ENCODE measurements around the gene KNOP1. TPM values are rescaled to one million over a fixed set of nuclear protein-coding genes. Genes with fewer than 3 reads are reported as not detected.
"Not testable (repeated sequence)": the region's sequence is repeated elsewhere in the genome, so short reads cannot be mapped to it uniquely, and the experiment has no call there.

KNOP1 gene
- total RNA-seq, 1 donor from 2014 or later, result 10.5 TPM

DNA sequence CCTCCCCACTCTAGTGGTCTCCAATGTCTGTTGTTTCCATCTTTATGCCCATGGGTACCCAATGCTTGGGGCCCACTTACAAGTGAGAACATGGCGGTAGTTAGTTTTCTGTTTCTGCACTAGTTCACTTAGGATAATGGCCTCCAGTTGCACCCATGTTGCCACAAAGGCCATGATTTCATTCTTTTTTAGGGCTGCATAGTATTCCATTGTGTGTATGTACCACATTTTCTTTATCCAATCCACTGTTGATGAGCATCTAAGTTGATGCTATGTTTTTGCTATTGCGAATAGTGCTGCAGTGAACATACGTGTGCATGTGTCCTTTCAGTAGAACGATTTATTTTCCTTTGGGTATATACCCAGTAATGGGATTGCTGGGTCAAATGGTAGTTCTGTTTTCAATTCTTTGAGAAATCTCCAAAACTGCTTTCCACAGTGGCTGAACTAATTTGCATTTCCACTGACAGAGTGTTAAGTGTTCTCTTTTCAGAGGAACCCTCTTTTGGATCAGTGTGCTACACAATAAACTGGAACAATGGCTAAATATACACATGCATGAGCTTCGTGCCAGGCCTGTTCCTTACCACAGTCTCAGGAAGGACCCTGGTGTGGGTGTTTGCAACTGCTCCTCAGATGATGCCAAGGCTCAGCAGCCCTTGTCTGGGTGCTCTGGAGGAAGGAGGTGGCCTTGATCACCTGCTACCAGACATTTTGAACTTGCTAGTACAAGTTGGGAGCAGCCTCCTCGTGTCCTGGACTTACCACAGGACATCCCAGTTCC lies 34.4 kb downstream of the KNOP1 start:
- no peak for DNase-seq (ENCODE audit: low read depth in 2 of 2)

DNA sequence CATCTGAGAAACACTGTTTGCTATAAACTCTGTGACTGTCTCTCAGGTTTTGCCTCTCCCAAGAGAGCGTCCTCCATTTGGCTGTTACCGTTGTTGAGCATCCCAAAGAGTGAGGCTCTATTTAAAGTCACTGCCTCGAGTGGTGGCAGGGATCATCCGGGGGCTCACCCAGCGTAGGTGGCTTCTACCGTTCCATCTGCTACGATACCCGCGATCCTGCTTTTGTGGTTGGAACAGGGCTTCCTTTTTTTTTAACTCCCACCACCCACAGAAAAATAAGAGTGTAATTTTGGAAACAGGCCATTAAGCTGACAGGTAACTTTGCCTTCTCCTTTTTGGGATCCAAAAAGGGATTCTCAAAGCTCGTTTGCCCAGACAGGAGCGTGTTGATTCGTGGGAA lies 36.4 kb downstream of the KNOP1 start:
- DNase-seq (ENCODE audit: low read depth in 2 of 2), result no peak

DNA sequence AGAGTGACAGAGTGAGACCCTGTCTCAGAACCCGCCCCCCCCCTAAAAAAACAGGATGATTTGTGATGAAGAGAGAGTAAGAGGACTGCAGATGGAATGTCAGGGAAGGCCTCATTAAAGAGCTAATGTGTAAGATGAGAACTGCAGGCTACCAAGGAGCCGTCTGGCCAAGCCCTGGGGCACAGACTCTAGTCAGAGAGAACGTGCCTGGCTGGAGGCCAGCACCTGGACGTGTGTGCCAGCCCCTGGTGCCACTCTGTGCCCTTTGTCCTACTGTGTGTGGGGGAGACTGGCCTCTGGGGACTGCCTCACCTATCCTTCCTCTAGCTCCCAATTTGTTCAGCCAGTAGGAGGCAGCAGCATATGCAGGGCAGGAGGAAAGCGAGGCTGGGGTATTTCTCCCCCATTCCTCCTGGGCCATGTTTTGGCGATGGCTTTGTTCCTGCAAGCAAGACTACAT lies 37.1 kb downstream of the KNOP1 start:
- DNase-seq (ENCODE audit: low read depth in 2 of 2), result peak in 1 of 2 donors; percentile 23

DNA sequence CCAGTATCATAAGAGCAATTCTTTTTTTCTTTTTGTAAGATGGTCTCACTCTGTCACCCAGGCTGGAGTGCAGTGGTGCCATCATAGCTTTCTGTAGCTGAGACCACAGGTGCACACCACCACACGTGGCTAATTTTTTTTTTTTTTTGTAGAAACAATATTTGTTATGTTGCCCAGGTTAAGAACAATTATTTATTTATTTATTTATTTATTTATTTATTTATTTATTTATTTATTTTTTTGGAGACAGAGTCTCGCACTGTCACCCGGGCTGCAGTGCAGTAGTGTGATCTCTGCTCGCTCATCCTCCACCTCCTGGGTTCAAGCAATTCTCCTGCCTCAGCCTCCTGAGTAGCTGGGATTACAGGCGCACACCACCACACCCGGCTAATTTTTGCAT lies 38.7 kb downstream of the KNOP1 start:
- DNase-seq (ENCODE audit: low read depth in 2 of 2), result not testable (repeated sequence)

DNA sequence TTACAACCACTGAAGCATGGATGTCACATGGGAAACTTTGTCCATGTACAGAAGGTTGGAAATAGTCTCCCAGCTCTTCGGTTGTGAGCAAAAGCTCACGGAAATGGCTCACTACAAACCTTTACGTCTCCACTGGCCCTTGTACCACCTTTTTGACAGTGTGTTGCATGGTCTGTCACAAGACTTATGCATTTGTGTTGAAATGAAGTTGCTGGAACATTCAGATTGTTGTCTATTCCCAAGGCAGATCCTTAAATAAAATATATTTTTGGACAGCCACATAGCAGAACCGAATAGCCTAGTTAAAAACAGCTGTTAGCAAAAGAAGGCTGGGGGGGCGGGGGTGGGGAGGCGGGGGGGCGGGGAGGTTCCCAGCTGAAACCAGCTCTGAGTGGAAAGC lies 39.2 kb downstream of the KNOP1 start:
- DNase-seq (ENCODE audit: low read depth in 2 of 2), result no peak

DNA sequence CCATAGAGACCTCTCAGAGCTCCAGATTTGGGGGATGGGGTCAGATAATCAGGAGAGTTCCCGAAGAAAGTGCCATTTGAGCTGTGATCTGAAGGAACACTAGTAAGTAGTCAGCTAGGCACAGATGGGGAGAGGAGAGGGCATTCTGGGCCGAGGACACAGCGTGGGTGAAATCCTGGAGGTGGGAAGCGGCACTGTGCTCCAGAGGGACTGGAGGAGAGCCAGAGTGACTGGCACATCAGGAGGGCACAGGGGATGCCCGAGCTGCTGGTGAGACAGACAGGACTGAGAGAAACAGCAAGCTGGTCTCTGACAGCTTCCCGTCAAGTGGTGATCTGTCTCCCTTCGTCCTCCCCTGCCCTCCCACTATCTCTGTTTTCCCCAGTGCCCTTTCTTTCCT lies 40.6 kb downstream of the KNOP1 start:
- DNase-seq (ENCODE audit: low read depth in 2 of 2), result no peak

DNA sequence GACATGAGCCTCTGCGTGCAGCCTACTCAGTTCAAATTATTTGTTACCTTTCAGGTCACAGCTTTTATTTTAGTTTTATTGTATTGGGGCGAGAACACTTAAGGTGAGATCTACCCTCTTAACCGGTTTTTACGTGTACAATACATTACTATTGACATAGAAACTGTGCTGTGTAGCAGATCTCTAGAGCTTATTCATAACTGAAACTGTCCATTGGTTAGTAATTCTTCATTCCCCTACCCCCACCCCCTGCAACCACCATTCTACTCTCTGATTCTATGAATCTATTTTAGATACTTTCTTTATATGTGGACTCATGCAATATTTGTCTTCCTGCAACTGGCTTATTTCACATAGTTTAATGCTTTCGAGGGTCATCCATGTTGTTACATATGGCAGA lies 43.5 kb downstream of the KNOP1 start:
- no peak for DNase-seq (ENCODE audit: low read depth in 2 of 2)

DNA sequence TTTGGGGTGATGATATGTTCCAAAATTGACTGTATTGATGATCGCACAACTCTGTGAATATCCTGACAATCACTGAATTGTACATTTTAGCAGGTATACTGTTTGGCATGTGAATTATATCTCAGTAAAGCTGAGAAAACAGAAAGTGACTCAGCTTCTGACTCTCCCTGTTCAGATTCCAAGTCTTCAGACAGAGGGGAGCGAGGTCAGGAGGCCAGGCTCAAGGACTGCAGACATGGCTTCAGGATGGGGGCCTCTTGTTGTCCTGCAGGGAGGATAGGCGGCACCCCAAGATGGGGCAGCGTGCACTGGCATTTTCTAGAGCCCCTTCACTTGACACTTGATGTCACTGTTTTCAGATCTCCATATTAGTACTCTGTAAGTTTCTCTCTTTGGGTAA lies 45.6 kb downstream of the KNOP1 start:
- peak in 1 of 2 donors; percentile 7 for DNase-seq (ENCODE audit: low read depth in 2 of 2)

DNA sequence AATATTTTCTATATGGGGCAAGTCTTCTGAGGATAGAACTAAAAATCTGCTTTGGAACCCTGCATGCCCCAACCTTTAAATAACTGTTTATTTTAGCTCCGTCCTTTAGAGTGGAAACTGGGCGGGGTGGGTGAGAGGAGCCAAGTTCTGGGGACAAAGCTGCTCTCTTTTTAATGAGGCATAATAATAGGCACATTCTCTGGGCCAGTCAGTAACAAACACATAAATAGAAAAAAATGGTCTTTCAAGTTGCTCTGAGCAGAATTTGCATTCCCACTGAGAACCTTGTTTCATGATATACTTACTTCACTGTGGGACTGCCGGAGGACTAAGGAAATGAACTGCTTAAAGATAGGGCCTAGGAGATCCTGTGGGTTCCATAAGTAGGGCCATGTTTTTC lies 51.5 kb downstream of the KNOP1 start:
- peak in 1 of 2 donors; percentile 27 for DNase-seq (ENCODE audit: low read depth in 2 of 2)

DNA sequence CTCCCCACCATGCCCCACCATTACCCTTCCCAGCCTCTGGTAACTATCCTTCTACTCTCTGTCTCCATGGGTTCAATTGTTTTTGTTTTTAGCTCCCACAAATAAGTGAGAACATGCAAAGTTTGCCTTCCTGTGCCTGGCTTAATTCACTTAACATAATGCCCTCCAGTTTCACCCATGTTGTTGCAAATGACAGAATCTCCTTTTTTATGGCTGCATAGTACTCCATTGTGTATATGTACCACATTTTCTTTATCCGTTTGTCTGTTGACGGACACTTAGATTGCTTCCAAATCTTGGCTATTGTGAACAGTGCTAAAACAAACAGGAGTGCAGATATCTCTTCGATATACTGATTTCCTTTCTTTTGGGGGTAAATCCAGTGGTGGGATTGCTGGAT lies 52.7 kb downstream of the KNOP1 start:
- not testable (repeated sequence) for DNase-seq (ENCODE audit: low read depth in 2 of 2)

DNA sequence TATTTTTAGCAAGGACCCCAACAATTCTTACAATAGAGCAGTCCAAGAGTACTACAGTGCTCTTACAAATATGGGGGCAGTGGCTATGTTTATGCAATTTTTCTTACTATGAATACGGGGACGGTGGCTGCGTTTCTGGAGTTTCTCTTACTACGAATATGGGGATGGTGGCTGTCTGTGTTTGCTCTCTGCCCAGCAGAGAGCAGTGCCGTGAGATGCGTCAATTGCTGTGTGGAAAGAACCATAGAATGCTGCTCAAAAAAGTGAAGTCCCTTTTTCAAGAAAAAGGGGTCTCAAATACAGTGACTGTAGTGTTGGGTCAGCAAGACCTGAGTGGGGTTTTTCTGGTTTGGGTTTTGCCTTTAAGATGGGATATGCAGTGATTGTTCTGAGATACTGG lies 53.9 kb downstream of the KNOP1 start:
- no peak for DNase-seq (ENCODE audit: low read depth in 2 of 2)

DNA sequence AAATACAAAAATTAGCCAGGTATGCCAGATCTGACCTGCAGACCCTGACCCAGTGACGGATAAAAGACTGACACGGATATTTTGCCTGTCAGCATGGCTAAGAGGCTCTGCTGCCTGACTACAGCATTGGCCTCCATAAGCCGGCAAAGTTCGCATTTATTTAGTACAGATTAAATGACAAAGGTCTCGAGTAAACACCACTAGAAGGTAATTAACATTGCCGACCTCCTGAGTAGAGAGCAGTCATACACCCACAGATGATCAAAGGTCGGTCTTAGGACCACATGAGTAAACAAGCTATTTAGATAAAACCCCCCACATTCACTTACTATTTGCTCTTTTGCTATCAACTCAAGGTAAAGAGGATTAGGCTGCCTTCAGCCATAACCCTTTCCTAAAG lies 55.7 kb downstream of the KNOP1 start:
- no peak for DNase-seq (ENCODE audit: low read depth in 2 of 2)

DNA sequence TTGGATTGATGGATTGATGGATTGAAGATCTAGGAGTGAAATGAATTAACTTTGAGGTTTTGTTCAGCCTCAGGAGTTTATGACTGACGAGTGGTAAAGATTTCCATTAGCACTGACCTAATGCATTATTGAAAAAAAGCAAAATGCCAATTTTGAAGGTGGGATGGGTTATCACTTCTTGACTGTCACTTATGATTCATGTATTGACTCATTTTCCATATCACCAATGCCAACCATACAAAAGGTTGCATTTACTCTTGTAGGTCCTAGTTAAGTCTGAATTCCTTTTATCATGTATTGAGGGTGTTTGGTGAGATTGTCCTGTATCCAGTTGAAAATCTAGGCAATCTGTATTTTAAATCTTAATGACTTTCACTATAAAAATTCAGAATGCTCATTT lies 57.6 kb downstream of the KNOP1 start:
- no peak for DNase-seq (ENCODE audit: low read depth in 2 of 2)

DNA sequence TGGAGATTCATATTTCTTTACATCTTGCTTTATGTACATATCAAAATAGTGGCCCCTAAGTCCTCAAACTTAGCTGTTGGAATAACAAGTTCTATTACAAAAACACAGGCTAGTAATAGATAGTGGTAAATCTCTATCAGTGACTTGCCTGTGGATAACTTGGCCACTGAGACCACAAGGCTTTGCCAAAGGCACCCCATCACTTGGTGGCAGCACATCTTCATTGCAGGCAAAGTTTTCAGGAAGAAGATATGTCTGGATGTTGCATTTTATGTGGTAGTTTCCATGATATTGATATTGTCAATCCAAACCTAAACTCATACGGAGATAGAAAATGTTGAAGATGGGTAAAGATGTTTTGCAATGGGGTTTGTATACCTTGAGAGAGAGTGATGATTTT lies 58.5 kb downstream of the KNOP1 start:
- DNase-seq (ENCODE audit: low read depth in 2 of 2), result peak; percentile 21 to 58

DNA sequence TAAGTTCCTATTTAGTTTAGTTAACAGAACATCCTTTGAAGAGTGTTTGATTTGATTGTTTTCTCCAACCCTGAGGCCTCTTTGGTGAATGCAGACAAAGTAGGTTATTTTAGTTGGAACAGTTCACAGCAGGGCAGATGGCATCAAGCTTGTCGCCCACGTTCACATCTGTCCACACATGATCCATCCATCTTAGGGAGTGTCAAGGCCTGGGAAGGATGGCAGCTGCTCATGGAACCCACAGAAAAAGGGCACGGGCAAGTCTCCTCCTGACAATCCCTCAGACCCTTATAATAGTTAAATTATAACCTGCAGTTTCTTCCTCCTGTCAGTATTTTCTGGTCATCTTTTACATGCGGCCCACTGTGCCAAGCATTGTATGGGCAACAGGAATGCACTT lies 60.2 kb downstream of the KNOP1 start:
- no peak for DNase-seq (ENCODE audit: low read depth in 2 of 2)

DNA sequence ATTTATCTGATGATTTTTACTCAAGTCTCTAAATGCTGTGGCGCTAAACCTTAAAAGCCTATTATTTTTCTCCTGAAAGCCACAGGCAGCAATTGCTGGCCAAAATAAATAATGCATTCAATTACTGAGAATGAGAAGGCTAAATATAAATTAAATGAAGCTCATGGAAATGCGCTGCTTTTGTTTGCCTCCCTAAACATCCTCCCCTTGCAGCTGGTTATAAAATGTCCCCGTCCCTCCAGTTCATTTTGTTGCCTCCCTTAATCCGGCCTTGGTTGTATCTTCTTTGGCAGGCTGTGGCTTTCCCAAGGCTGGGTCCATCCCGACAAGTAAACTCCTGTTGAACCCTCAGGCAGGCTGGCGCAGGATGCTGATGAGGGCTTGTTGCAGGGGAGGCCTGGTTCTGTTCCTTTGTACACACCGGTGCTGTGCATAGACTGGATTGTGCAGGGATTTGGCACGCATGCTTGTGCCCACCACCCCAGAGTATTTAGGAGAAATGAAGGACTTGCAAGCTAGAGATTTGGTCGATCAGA lies 62.7 kb downstream of the KNOP1 start:
- DNase-seq (ENCODE audit: low read depth in 2 of 2), result no peak

DNA sequence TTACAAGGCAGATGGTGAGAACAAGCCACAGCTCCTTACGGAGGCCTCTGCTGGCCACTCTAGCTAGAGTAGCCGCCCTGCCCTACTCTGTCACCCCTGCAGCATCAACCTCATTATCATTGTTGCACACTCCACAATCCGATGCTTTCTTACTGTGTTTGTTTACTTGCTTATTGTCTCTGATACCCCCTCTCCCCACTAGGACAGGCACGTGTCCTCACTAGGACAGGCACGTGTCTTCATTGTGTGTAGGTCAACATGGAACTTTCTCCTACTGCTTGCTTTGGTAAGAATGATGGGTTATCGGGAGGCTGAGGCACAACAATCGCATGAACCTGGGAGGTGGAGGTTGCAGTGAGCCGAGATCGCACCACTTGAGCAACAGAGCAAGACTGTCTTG lies 63.9 kb downstream of the KNOP1 start:
- DNase-seq (ENCODE audit: low read depth in 2 of 2), result no peak

Other genes starting within 250 kb of the KNOP1 start
- 24.0 and 30.5 TPM in 2 replicates for gene GDE1, start 196.1 kb downstream of the KNOP1 start, total RNA-seq
- 5.6 and 6.5 TPM in 2 replicates for gene CCP110, start 194.3 kb downstream of the KNOP1 start, total RNA-seq
- 30.3 and 55.8 TPM in 2 replicates for gene VPS35L, start 162.5 kb downstream of the KNOP1 start, total RNA-seq
- 7.8 and 10.9 TPM in 2 replicates for gene IQCK, start within 50 bp of the KNOP1 start, total RNA-seq
- gene GPRC5B, start 166.6 kb upstream of the KNOP1 start, total RNA-seq, result 26.6 and 110 TPM in 2 replicates

All from lung microvascular endothelial cell (primary cell).